Measurements from ENCODE around the gene SEMA4C.

GRCh38 chr2:96839875-96840850 lies 29.7 kb downstream of the SEMA4C start:
- TF ChIP-seq REST (IDR thresholded peaks at IDR 0.05; ENCODE audit: insufficient read depth in 1 of 2, low read depth in 2 of 2, low read length in 2 of 2) (no peak), TAF1 (IDR thresholded peaks at IDR 0.05; ENCODE audit: borderline replicate concordance, insufficient read depth, low read length) (no peak)

All from PFSK-1 (cell line).